AG04450 (cell line): ENCODE results near the gene NFASC. TPM values are rescaled to one million over a fixed set of nuclear protein-coding genes. Genes with fewer than 3 reads are reported as not detected.

Source experiments
- CTCF ChIA-PET: fragments of 300-600, 350-600 bp; formaldehyde crosslinking; extraction: SDS; loops from one replicate; lab custom pipeline; 2022; ENCODE audit warnings: antibody characterized with exemption, inconsistent platforms; lab: Charles Lee
- POLR2A ChIA-PET: fragments of 350-600 bp; formaldehyde crosslinking; extraction: SDS; loops from one replicate; lab custom pipeline; 2021; ENCODE audit warnings: antibody characterized with exemption, inconsistent platforms; lab: Yijun Ruan, JAX
- DNase-seq: peaks from one replicate; pipeline ENCODE4 v3.0.0-alpha.2; 2011; ENCODE audit warnings: low read depth, low spot score
- H3K27ac ChIP-seq: one replicate; pipeline ENCODE4 v1.5.1; 2012; ENCODE audit warnings: low read depth, low read length, control low read depth
- H3K27me3 ChIP-seq: one replicate; pipeline ENCODE4 v1.6.0; 2012; ENCODE audit warnings: low read length; ENCODE audit not compliant: control insufficient read depth, insufficient read depth
- H3K4me3 ChIP-seq: 2 replicates; pipeline ENCODE4 v1.5.1; 2011; ENCODE audit warnings: mild to moderate bottlenecking, low read depth, low read length, control low read depth
- H3K9me3 ChIP-seq: 2 replicates; pipeline ENCODE4 v1.5.1; 2012; ENCODE audit warnings: low read length; ENCODE audit not compliant: control insufficient read depth, insufficient read depth
- polyA plus RNA-seq: library from polyadenylated mRNA; depleted of rRNA; stranded (reverse); fragments of >200 nt; gene quantifications from 2 replicates; pipeline ENCODE4 v1.2.3, GENCODE V29; 2011
- TF ChIP-seq, protein P1 (sequence below): IDR thresholded peaks from 2 replicates; pipeline ENCODE4 v1.5.1; 2011; ENCODE audit warnings: low read depth, low read length, control low read depth, inconsistent platforms

The NFASC gene
- polyA plus RNA-seq, 1 experiment: 1.8 TPM

GRCh38 chr1:204925701-204926100 lies 55.0 kb downstream of the NFASC start:
- TF ChIP-seq, protein P1, sequence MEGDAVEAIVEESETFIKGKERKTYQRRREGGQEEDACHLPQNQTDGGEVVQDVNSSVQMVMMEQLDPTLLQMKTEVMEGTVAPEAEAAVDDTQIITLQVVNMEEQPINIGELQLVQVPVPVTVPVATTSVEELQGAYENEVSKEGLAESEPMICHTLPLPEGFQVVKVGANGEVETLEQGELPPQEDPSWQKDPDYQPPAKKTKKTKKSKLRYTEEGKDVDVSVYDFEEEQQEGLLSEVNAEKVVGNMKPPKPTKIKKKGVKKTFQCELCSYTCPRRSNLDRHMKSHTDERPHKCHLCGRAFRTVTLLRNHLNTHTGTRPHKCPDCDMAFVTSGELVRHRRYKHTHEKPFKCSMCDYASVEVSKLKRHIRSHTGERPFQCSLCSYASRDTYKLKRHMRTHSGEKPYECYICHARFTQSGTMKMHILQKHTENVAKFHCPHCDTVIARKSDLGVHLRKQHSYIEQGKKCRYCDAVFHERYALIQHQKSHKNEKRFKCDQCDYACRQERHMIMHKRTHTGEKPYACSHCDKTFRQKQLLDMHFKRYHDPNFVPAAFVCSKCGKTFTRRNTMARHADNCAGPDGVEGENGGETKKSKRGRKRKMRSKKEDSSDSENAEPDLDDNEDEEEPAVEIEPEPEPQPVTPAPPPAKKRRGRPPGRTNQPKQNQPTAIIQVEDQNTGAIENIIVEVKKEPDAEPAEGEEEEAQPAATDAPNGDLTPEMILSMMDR: no peak
- POLR2A ChIA-PET: no interaction called here
- DNase-seq: no peak
- no peak overlapping the region for H3K4me3 ChIP-seq
- CTCF ChIA-PET: interaction anchor here (1.0 kb wide), 1 partner anchor 119 kb away, joined by 3 read pairs; no protein-coding TSS in a partner anchor
- H3K27me3 ChIP-seq: peaks cover 16% of the 10 kb centered on the region
- no peak overlapping the region for H3K27ac ChIP-seq
- H3K9me3 ChIP-seq: no peaks in the 10 kb centered on the region

DNA sequence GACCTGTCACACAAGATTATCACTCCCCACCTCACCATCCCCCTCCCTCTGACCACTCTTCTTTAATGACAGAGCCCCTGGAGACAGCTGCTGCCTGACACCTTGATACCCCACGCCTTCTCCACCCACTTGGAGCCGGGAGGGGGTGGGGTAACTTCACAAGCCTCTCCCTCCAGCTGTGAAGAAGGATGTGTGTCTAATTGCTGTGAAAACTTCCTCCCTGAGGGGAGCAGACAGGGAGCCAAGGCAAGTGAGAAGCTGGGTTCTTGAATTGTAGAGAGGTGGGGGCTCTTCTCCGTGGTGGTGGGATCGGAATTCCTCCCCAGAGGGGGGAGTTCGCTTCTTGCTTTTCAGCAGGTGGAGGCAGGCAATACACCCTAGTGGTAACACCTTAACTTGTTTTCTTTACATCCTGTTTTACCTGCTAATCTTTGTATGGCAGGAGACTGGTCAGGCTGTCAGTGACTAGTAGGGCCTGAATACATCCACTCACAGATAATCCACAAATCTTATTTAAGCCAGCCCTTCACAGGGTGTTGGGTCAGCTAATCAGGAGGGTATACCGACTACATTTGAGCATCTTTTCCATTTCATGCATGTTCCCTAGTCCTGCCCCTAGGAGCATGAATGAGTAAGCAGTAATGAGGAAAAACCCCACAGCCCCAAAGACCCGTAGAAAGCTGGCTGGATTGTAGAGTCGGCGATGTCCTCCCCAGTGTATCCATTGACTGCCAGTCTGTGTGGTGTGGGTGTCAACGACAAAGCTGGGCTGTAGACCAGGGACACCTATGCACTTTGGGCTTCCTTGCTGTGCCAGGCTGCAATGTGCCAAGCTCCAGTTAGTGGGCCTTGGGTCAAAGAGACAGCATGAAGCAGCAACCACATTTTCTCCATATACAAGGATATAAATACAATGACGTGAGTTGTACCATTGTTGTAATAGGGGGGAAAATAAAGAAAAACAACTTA lies 57.3 kb downstream of the NFASC start:
- H3K27ac ChIP-seq: no peak overlapping the region
- H3K9me3 ChIP-seq: no peaks in the 10 kb centered on the region
- ChIA-PET POLR2A (no interaction called here), CTCF (no interaction called here)
- H3K4me3 ChIP-seq: no peak overlapping the region
- H3K27me3 ChIP-seq: peaks cover 7% of the 10 kb centered on the region
- no peak for DNase-seq
- TF ChIP-seq, protein P1: no peak

DNA sequence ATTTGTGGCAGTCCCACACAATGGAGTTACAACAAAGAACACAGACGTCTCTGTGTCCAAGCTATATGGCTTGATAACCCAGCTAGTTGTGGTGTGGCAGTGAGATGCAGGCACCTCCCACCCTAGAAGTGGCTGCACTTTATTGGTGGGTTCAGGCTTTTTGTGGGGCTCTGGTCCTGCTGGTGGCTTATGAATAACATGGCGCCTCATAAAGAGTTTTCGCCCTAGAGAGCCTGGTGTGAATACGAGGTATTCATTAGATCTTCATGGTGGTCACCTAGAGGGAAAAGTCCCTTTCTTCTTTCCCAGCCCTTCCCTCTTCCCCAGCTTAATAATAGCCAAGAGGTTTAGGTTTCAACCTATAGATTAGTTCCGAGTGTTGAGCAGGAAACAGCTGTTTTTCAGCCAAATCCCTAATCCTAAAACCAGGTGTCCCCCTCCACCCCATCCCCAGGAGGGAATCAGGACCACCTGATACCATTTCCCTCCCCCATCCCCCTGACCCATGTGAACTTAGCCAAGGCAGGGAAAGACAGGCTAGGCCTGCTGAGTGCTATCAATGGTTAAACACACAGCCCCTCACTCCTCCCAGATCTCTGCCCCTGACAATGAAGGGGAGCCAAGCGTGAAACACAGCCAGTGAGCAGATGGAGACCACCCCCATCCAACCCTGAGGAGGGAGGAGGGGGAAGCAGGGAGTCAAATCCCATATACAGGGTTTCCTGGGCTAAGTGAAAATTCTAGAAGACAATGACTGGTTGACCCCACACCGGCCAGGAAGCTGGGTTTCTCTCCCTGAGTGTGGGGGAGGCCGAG lies 58.2 kb downstream of the NFASC start:
- Histone ChIP-seq H3K9me3 (no peaks in the 10 kb centered on the region), H3K27me3 (peaks cover 2% of the 10 kb centered on the region), H3K27ac (no peak overlapping the region), H3K4me3 (no peak overlapping the region)
- POLR2A ChIA-PET: no interaction called here
- TF ChIP-seq, protein P1: no peak
- no peak for DNase-seq
- CTCF ChIA-PET: interaction anchor here (1.1 to 1.6 kb wide), 2 partner anchors 13 to 133 kb away, joined by 3 to 4 read pairs; no protein-coding TSS in a partner anchor

GRCh38 chr1:204929487-204930154 lies 59.0 kb downstream of the NFASC start:
- TF ChIP-seq, protein P1: no peak
- ChIA-PET POLR2A (no interaction called here), CTCF (interaction anchor here (0.9 to 1.6 kb wide), 3 partner anchors 13 to 183 kb away, joined by 3 to 4 read pairs (median 3); no protein-coding TSS in a partner anchor)
- Histone ChIP-seq H3K27me3 (peaks cover 2% of the 10 kb centered on the region), H3K9me3 (no peaks in the 10 kb centered on the region), H3K27ac (no peak overlapping the region), H3K4me3 (no peak overlapping the region)
- DNase-seq: no peak
